K562 (cell line): Measurements from ENCODE around the gene MAGEA1. TPM values are rescaled to one million over a fixed set of nuclear protein-coding genes. Genes with fewer than 3 reads are reported as not detected.

Experiments used
- CEBPB ChIP-seq: fragments of 450-650 bp; IDR thresholded peaks from 2 replicates; pipeline ENCODE4 v1.6.1; 2016; ENCODE audit warnings: missing genetic modification characterization, missing compliant biosample characterization
- EWSR1 ChIP-seq: fragments of 450-650 bp; IDR thresholded peaks from 2 replicates; pipeline ENCODE4 v1.6.1; 2018; ENCODE audit warnings: borderline replicate concordance, mild to moderate bottlenecking, low read depth, moderate library complexity; ENCODE audit not compliant: partially characterized antibody
- RAD51 ChIP-seq: fragments of 450-650 bp; IDR thresholded peaks from 2 replicates; pipeline ENCODE4 v1.7.1; 2016; ENCODE audit warnings: low read depth, mild to moderate bottlenecking, borderline replicate concordance
- RBFOX2 ChIP-seq: fragments of 200-400 bp; formaldehyde crosslinking; IDR thresholded peaks from 2 replicates; pipeline ENCODE4 v1.6.1; 2017; ENCODE audit warnings: low read depth, mild to moderate bottlenecking, low read length, moderate library complexity
- SPI1 ChIP-seq: IDR thresholded peaks from 2 replicates; pipeline ENCODE4 v1.6.1; 2011; ENCODE audit warnings: low read depth, low read length, control low read depth, borderline replicate concordance
- ZNF140 ChIP-seq: fragments of 250-450 bp; sonication (Bioruptor Pico); IDR thresholded peaks from 2 replicates; pipeline ENCODE4 v1.8.0; 2021; ENCODE audit warnings: moderate library complexity, mild to moderate bottlenecking, inconsistent platforms
- polyA plus RNA-seq, 8 experiments: library from polyadenylated mRNA; depleted of rRNA in 4 of 8; stranded (reverse) in 5 of 8; unstranded in 3 of 8; fragments of >200 nt; fragmentation: Nextera tagmentation in 2 of 8; fragmentation: Illumina TruSeq in 1 of 8; extraction: Ambion mirVana in 2 of 8; extraction: Trizol in 1 of 8; gene quantifications; 2 replicates each; pipeline versions ENCODE4 v1.2.1 to v1.2.3, GENCODE V29; 2011 to 2014; ENCODE audit warnings: inconsistent platforms in 1 of 8, missing spikeins in 1 of 8
- total RNA-seq, 7 experiments: library from RNA; depleted of rRNA in 6 of 7; stranded (reverse); fragments of >200 nt in 6 of 7; fragmentation: Illumina TruSeq in 2 of 7; extraction: Trizol in 2 of 7; gene quantifications; 2 replicates each; pipeline versions ENCODE4 v1.2.1 to v1.2.3, GENCODE V29; 2011 to 2021; ENCODE audit warnings: low replicate concordance in 1 of 7
- TF ChIP-seq, protein P1 (sequence below): fragments of 450-650 bp; formaldehyde crosslinking; IDR thresholded peaks from 2 replicates; pipeline ENCODE4 v1.4.0; 2020; ENCODE audit warnings: mild to moderate bottlenecking, mixed read lengths
- TF ChIP-seq, protein P2 (sequence below): fragments of 250-450 bp; sonication (Bioruptor Pico); IDR thresholded peaks from 2 replicates; pipeline ENCODE4 v1.8.0; 2022; ENCODE audit warnings: inconsistent platforms, mild to moderate bottlenecking, moderate library complexity, borderline replicate concordance
- TF ChIP-seq, protein P3 (sequence below), 2 experiments: fragments of 450-650 bp; IDR thresholded peaks; 2 replicates each; pipeline ENCODE4 v1.6.1; 2016; ENCODE audit warnings: mild to moderate bottlenecking in 2 of 2, borderline replicate concordance in 1 of 2, low read depth in 1 of 2, moderate library complexity in 1 of 2
- TF ChIP-seq, protein P4 (sequence below): sonication (generic); formaldehyde crosslinking; IDR thresholded peaks from 2 replicates; pipeline ENCODE4 v1.8.1; 2022; ENCODE audit warnings: missing genetic modification reagents
- TF ChIP-seq, protein P5 (sequence below): sonication (generic); formaldehyde crosslinking; IDR thresholded peaks from 2 replicates; pipeline ENCODE4 v1.9.0; 2022; ENCODE audit warnings: mild to moderate bottlenecking, missing genetic modification reagents

Gene MAGEA1
- total and polyA plus RNA-seq, 9 of the 15 experiments (the other 6 are each of a cell fraction or from before 2014, with no cell fraction given) = 10.2 to 57.9 (median 44.1) TPM

DNA sequence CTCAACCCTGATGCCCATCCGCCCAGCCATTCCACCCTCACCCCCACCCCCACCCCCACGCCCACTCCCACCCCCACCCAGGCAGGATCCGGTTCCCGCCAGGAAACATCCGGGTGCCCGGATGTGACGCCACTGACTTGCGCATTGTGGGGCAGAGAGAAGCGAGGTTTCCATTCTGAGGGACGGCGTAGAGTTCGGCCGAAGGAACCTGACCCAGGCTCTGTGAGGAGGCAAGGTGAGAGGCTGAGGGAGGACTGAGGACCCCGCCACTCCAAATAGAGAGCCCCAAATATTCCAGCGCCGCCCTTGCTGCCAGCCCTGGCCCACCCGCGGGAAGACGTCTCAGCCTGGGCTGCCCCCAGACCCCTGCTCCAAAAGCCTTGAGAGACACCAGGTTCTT, at the start of gene MAGEA1 (continued):
- TF ChIP-seq, protein P1, sequence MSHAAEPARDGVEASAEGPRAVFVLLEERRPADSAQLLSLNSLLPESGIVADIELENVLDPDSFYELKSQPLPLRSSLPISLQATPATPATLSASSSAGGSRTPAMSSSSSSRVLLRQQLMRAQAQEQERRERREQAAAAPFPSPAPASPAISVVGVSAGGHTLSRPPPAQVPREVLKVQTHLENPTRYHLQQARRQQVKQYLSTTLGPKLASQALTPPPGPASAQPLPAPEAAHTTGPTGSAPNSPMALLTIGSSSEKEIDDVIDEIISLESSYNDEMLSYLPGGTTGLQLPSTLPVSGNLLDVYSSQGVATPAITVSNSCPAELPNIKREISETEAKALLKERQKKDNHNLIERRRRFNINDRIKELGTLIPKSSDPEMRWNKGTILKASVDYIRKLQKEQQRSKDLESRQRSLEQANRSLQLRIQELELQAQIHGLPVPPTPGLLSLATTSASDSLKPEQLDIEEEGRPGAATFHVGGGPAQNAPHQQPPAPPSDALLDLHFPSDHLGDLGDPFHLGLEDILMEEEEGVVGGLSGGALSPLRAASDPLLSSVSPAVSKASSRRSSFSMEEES (CRISPR knock-in tag) = no peak
- peak; percentile 48 for TF ChIP-seq RBFOX2
- no peak for TF ChIP-seq SPI1
- TF ChIP-seq, protein P2, sequence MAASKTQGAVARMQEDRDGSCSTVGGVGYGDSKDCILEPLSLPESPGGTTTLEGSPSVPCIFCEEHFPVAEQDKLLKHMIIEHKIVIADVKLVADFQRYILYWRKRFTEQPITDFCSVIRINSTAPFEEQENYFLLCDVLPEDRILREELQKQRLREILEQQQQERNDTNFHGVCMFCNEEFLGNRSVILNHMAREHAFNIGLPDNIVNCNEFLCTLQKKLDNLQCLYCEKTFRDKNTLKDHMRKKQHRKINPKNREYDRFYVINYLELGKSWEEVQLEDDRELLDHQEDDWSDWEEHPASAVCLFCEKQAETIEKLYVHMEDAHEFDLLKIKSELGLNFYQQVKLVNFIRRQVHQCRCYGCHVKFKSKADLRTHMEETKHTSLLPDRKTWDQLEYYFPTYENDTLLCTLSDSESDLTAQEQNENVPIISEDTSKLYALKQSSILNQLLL (CRISPR knock-in tag) = no peak
- TF ChIP-seq EWSR1 = no peak
- no peak for TF ChIP-seq ZNF140 (CRISPR knock-in tag)
- TF ChIP-seq, protein P3, sequence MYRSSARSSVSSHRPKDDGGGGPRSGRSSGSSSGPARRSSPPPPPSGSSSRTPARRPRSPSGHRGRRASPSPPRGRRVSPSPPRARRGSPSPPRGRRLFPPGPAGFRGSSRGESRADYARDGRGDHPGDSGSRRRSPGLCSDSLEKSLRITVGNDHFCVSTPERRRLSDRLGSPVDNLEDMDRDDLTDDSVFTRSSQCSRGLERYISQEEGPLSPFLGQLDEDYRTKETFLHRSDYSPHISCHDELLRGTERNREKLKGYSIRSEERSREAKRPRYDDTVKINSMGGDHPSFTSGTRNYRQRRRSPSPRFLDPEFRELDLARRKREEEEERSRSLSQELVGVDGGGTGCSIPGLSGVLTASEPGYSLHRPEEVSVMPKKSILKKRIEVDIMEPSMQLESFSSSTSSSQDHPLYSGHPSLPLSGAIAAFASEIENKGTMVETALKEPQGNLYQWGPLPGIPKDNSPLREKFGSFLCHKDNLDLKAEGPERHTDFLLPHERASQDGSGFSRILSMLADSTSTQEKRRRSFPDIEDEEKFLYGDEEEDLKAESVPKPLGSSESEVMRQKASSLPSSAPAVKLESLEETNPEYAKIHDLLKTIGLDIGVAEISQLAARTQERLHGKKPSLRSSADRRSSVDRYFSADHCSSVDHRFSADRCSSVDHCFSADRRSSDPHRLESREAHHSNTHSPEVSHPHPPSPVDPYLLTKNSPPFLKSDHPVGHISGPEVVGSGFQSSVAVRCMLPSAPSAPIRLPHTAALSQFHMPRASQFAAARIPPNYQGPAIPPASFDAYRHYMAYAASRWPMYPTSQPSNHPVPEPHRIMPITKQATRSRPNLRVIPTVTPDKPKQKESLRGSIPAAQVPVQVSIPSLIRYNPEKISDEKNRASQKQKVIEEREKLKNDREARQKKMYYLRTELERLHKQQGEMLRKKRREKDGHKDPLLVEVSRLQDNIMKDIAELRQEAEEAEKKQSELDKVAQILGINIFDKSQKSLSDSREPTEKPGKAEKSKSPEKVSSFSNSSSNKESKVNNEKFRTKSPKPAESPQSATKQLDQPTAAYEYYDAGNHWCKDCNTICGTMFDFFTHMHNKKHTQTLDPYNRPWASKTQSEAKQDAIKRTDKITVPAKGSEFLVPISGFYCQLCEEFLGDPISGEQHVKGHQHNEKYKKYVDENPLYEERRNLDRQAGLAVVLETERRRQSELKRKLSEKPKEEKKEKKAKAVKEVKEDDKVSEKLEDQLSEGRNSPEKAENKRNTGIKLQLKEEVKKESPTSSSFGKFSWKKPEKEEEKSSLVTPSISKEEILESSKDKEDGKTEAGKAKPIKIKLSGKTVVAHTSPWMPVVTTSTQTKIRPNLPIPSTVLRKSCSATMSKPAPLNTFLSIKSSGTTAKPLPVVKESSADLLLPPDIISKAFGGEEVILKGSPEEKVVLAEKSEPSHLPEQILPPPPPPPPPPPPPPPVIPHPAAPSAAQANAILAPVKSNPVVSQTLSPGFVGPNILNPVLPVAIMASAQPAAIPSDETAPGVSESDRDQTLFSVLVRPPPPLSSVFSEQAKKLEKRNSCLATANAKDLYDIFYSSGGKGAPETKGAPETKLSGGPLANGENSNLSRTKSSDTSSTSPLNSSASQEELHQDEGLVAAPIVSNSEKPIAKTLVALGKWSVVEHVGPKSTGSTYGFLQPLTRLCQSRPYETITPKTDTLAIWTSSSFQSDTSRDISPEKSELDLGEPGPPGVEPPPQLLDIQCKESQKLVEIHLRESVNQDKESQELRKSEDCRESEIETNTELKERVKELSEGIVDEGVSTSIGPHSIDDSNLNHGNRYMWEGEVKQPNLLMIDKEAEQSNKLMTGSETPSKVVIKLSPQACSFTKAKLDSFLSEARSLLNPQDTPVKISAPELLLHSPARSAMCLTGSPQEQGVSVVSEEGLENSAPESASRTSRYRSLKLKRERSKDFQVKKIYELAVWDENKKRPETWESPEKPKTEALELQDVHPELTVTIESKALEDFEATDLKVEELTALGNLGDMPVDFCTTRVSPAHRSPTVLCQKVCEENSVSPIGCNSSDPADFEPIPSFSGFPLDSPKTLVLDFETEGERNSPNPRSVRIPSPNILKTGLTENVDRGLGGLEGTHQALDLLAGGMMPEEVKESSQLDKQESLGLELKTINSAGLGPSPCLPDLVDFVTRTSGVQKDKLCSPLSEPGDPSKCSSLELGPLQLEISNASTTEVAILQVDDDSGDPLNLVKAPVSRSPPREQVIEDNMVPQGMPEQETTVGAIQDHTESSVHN (IDR thresholded peaks at IDR 0.05; ENCODE audit: borderline replicate concordance in 1 of 2, low read depth in 1 of 2) = no peak
- TF ChIP-seq, protein P4, sequence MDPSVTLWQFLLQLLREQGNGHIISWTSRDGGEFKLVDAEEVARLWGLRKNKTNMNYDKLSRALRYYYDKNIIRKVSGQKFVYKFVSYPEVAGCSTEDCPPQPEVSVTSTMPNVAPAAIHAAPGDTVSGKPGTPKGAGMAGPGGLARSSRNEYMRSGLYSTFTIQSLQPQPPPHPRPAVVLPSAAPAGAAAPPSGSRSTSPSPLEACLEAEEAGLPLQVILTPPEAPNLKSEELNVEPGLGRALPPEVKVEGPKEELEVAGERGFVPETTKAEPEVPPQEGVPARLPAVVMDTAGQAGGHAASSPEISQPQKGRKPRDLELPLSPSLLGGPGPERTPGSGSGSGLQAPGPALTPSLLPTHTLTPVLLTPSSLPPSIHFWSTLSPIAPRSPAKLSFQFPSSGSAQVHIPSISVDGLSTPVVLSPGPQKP (CRISPR knock-in tag) = no peak
- TF ChIP-seq CEBPB (tag) = no peak
- TF ChIP-seq RAD51 = no peak
- TF ChIP-seq, protein P5, sequence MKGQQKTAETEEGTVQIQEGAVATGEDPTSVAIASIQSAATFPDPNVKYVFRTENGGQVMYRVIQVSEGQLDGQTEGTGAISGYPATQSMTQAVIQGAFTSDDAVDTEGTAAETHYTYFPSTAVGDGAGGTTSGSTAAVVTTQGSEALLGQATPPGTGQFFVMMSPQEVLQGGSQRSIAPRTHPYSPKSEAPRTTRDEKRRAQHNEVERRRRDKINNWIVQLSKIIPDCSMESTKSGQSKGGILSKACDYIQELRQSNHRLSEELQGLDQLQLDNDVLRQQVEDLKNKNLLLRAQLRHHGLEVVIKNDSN (CRISPR knock-in tag) = no peak
